ENCODE data around the gene CYP11A1. TPM values are rescaled to one million over a fixed set of nuclear protein-coding genes. Genes with fewer than 3 reads are reported as not detected.

Gene CYP11A1
- total and polyA plus RNA-seq, 8 donors = 2.5 to 10.2 (median 4.2) TPM; not detected in 4

DNA sequence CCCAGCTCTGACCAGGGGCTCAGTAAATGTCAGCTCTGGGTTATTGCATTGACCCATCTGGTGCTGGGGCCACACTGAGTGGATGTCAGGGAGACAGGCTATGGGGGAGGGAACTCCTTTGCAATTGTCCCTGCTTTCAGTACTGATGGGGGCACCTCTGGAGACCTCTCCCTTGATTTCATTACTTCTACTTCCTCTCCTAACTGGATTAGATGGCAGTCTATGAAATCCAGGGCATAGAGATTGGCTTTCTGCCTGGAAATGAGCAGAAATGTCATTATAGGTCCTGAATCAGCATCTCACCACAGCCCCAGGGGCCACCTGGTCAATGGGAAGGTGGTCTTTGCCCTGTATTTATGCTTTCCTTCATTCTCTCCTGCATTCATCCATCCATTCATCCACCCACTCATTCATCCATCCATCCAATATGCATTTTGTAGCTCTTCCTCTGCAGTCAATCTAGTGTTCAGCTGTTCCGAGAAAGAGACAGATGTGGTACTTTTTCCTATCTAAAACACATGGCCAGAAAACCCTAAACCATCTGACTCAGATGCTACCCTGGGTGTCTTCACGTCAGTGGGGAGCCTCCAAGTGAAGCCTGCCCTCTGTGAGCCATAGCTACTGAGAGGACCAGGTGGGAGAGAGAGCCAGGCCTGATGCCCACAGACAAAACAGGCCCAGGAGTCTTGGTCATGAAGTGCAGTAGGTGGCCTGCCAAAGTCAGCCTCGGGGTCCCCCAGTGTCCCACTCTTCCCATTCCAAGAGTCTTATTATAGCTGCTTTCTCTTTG is 74.2 kb downstream of the CYP11A1 start:
- Histone ChIP-seq H3K4me3 (no peak overlapping the region), H3K9me3 (no peaks in the 10 kb centered on the region), H3K36me3 (no peaks in the 10 kb centered on the region), H3K27ac (no peak overlapping the region), H3K27me3 (peaks cover 0 to 61% (median 0%) of the 10 kb centered on the region in 3 donors), H3K4me1 (peaks cover 0 to 5% (median 2%) of the 10 kb centered on the region in 4 donors)
- intact Hi-C loops (cut with DNase I; ENCODE audit: low total_unique reads) = no loop called here
- TF ChIP-seq, protein P1, sequence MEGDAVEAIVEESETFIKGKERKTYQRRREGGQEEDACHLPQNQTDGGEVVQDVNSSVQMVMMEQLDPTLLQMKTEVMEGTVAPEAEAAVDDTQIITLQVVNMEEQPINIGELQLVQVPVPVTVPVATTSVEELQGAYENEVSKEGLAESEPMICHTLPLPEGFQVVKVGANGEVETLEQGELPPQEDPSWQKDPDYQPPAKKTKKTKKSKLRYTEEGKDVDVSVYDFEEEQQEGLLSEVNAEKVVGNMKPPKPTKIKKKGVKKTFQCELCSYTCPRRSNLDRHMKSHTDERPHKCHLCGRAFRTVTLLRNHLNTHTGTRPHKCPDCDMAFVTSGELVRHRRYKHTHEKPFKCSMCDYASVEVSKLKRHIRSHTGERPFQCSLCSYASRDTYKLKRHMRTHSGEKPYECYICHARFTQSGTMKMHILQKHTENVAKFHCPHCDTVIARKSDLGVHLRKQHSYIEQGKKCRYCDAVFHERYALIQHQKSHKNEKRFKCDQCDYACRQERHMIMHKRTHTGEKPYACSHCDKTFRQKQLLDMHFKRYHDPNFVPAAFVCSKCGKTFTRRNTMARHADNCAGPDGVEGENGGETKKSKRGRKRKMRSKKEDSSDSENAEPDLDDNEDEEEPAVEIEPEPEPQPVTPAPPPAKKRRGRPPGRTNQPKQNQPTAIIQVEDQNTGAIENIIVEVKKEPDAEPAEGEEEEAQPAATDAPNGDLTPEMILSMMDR (IDR thresholded peaks at IDR 0.05) = no peak
- TF ChIP-seq POLR2AphosphoS5 (IDR thresholded peaks at IDR 0.05) = no peak
- no peak for TF ChIP-seq POLR2A (IDR thresholded peaks at IDR 0.05)
- TF ChIP-seq EP300 (IDR thresholded peaks at IDR 0.05) = no peak
- no peak for DNase-seq
- WGBS, 5 donors = 59 to 81% (median 68%) methylated on average over 3 of the region's 3 CpGs

DNA sequence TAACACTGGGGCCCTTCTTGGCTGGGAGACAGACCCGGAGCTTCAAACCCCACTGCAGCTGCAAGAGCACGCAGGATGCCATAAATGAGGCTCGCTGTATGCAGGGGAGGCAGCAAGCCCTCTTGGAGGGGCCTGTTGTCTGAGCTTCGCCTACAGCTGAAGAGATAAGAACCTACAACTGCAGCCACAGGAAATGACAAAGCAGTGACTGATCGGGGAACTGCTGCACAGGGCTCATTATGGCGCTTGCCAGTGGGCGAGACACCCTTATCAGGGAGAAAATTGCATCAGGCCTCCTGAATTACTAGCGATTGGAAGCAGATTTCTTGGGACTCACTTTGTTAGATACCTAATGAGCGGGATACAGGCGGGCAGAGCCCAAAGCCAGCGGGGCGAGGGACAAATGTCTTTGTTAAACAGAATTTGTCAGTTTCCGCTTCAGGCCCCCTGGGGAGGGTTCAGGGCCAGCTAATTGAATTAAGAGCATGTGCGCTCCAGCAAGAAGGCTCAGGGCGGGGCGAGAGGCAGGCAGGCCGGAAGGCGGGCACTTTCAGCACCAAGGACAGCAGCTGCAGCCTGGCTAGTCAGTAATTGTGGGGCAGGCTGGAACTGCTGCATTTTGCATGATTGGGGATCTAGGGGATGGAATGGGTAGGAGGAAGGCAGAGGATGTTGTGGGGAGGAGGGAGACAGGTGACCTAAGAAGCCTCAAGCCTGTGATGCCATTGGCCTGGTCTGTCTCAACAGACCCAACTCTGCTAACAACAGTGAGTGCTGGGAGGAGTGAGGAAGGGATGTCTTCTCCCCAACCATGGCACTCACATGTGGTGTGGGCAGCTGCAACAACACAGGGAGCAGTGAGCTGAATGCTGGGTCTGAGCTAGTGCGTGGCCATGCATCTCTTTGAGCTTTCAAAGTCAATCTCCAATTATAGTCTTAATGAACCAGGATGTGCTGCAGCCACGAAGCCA is 76.1 kb downstream of the CYP11A1 start:
- H3K36me3 ChIP-seq = no peaks in the 10 kb centered on the region
- intact Hi-C loops (cut with DNase I; ENCODE audit: low total_unique reads) = no loop called here
- peaks cover 0 to 66% (median 0%) of the 10 kb centered on the region in 3 donors for H3K27me3 ChIP-seq
- H3K9me3 ChIP-seq = no peaks in the 10 kb centered on the region
- H3K4me3 ChIP-seq = no peak overlapping the region
- 10 to 15% (median 12%) methylated on average over 20 of the region's 20 CpGs for WGBS, 5 donors
- no peak overlapping the region for H3K27ac ChIP-seq
- TF ChIP-seq POLR2AphosphoS5 (IDR thresholded peaks at IDR 0.05) (peak in 1 of 3 donors; percentile 24), POLR2A (IDR thresholded peaks at IDR 0.05) (no peak)
- TF ChIP-seq, protein P1 (IDR thresholded peaks at IDR 0.05) = no peak
- peak; percentile 74 to 95 for DNase-seq
- peaks cover 0 to 5% (median 2%) of the 10 kb centered on the region in 4 donors for H3K4me1 ChIP-seq

DNA sequence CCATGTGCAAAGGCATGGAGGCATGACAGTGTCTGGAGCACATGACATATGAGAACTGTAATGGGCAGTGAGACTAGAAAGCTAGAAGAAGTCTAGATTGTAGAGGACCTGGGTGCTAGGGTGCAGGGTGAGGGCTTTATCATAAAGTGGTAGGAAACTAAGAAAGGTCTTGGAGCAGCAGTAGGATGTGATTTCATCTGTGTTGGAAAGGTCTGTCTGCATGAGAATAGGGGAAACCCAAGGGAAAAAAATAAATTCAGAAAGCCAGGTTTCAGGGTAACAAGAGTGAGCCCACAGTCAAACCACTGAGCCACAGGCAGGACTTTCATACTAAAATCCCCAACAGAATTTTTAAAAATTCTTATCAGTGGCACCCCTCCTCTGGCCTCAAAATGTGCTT is 76.8 kb downstream of the CYP11A1 start:
- H3K4me3 ChIP-seq = no peak overlapping the region
- DNase-seq = no peak
- TF ChIP-seq EP300 (IDR thresholded peaks at IDR 0.05) = no peak
- no peak for TF ChIP-seq POLR2A (IDR thresholded peaks at IDR 0.05)
- TF ChIP-seq, protein P1 (IDR thresholded peaks at IDR 0.05) = no peak
- TF ChIP-seq POLR2AphosphoS5 (IDR thresholded peaks at IDR 0.05) = no peak
- H3K4me1 ChIP-seq = peaks cover 0 to 5% (median 2%) of the 10 kb centered on the region in 4 donors
- peaks cover 0 to 61% (median 0%) of the 10 kb centered on the region in 3 donors for H3K27me3 ChIP-seq
- intact Hi-C loops (cut with DNase I; ENCODE audit: low total_unique reads) = no loop called here
- H3K36me3 ChIP-seq = no peaks in the 10 kb centered on the region
- H3K27ac ChIP-seq = no peak overlapping the region
- H3K9me3 ChIP-seq = no peaks in the 10 kb centered on the region

DNA sequence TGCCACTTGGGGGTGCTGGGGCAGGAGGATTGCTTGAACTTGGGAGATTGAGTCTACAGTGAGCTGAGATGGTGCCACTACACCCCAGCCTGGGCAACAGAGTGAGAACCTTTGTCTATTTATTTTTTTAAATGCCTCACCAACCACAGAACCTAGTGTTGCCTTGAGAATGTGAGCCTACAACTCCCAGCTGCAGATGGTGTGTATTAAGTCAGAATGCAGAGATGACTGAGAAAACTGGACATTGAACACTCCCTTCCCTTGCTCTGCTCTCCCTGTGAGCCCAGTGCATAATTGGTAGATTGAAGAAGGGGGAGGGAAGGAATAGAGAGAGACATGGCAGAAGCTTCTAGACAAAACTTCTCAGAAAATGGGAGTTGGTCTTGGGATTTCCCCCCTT is 77.8 kb downstream of the CYP11A1 start:
- DNase-seq = no peak
- no peak overlapping the region for H3K4me3 ChIP-seq
- TF ChIP-seq POLR2A (IDR thresholded peaks at IDR 0.05) (no peak), EP300 (IDR thresholded peaks at IDR 0.05) (no peak), POLR2AphosphoS5 (IDR thresholded peaks at IDR 0.05) (no peak)
- TF ChIP-seq, protein P1 (IDR thresholded peaks at IDR 0.05) = no peak
- no peak overlapping the region for H3K27ac ChIP-seq
- H3K36me3 ChIP-seq = no peaks in the 10 kb centered on the region
- H3K4me1 ChIP-seq = peaks cover 0 to 5% (median 2%) of the 10 kb centered on the region in 4 donors
- H3K9me3 ChIP-seq = no peaks in the 10 kb centered on the region
- H3K27me3 ChIP-seq = peaks cover 0 to 51% (median 0%) of the 10 kb centered on the region in 3 donors
- intact Hi-C loops (cut with DNase I; ENCODE audit: low total_unique reads) = no loop called here

Measured in stomach (tissue), 9 donors.